A549 treated with GW870086 at 1 μM for 4 hours (cell line): ENCODE results near the gene PKM. TPM values are rescaled to one million over a fixed set of nuclear protein-coding genes. Genes with fewer than 3 reads are reported as not detected.

Source experiments
- total RNA-seq: library from RNA; stranded (reverse); fragments of 200-300 nt; extraction: Qiagen RNA extraction; gene quantifications from 5 replicates; pipeline ENCODE4 v1.2.3, GENCODE V29; 2022; ENCODE audit warnings: low read depth

PKM gene
- 2,891 to 3,252 TPM (median 3,147 TPM) in 5 replicates for total RNA-seq

GRCh38 chr15:72231066-72231832, at the start of gene PKM:
PKM (minus strand) TSS chr15:72231190; CDS start chr15:72219097, 12,093 bp downstream.

DNA sequence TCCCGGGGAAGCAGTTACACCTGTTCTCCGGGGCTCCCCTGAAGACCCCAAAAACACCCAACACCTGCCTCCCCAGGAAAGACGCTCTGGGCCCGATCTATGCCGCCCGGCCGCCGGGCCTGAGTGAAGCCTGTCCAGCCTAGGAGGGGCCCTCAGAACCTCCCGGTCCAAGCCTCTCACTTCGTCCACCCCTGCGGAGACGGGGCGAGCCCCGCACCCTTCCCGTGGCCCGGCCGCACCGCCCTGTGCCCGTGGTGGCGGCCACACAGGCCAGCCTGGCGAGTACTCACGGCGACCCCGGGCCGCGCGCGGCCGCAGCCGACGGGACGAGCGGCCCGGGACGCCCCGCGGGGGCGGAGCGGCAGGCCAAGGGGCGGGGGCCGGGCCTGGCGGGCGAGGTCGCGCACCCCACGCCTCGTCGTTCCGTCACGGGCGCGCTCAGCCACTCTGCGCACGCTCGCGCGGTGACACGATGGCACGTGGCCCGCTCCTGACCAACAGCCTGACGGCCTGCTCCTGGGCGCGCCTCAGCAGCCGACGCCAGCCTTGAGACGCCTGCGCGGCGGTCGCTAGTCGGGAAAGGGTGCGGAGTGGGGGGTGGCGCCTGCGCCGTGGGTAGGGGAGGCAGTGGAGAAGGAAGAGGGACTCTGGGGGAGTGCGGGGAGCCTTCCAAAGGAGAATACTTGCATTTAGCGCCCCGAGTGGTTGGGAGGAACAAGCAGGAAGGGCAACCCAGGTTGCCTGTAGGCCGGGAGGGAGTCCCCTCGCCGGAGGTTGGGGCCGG, 41.4 kb upstream of the PKM start, which contains the start of gene PARP6:
Gene PARP6, minus strand, starts transcription at position 342 of the 784 bp plus-strand sequence. CDS start 5,077 bp downstream, outside the sequence.

GRCh38 chr15:72197460-72198355, 33.3 kb downstream of the PKM start, which contains the start of gene GRAMD2A:
GRAMD2A (minus strand) TSS chr15:72197787.

Other genes with a start within 250 kb of the PKM start
- gene MYO9A, start 113.0 kb downstream of the PKM start, total RNA-seq, result 8.2 to 11.3 TPM (median 10.1 TPM) in 5 replicates
- 1.6 to 2.1 TPM (median 1.7 TPM) in 5 replicates for gene SENP8, start 112.8 kb downstream of the PKM start, total RNA-seq
- 0.07 to 0.21 TPM (median 0.17 TPM) in 3 of 5 replicates, not detected in the others for gene GRAMD2A, start 33.4 kb downstream of the PKM start, total RNA-seq
- gene PARP6, start 41.4 kb upstream of the PKM start, total RNA-seq, result 48.2 to 63.2 TPM (median 62.4 TPM) in 5 replicates
- 0.11 to 0.24 TPM (median 0.16 TPM) in 5 replicates for gene CELF6, start 89.0 kb upstream of the PKM start, total RNA-seq
- 131 to 157 TPM (median 152 TPM) in 5 replicates for gene HEXA, start 144.8 kb upstream of the PKM start, total RNA-seq
- not detected in 5 replicates for gene TMEM202, start 167.1 kb upstream of the PKM start, total RNA-seq
- 48.5 to 79.2 TPM (median 73.8 TPM) in 5 replicates for gene ARIH1, start 243.1 kb upstream of the PKM start, total RNA-seq